Astrocyte (in vitro differentiated cells and primary cell): Measurements from ENCODE around the gene ASCC3. TPM values are rescaled to one million over a fixed set of nuclear protein-coding genes. Genes with fewer than 3 reads are reported as not detected.

Source experiments
- DNase-seq: peaks from one replicate; pipeline ENCODE4 v3.0.0-alpha.2; 2010; ENCODE audit warnings: low read depth
- FAIRE-seq: peaks from 2 replicates; lab custom pipeline; 2011; peaks lifted over from hg19 to GRCh38; lab: Jason Lieb, UNC
- H2AFZ ChIP-seq: 2 replicates; pipeline ENCODE4 v1.6.0; 2012; ENCODE audit warnings: low read depth, low read length, inconsistent platforms
- H3K27ac ChIP-seq: 2 replicates; pipeline ENCODE4 v1.5.1; 2011; ENCODE audit warnings: low read depth, low read length, inconsistent platforms
- H3K27me3 ChIP-seq: 2 replicates; pipeline ENCODE4 v1.6.0; 2011; ENCODE audit warnings: low read length, inconsistent platforms; ENCODE audit not compliant: insufficient read depth
- H3K36me3 ChIP-seq: 2 replicates; pipeline ENCODE4 v1.5.1; 2011; ENCODE audit warnings: low read length, inconsistent platforms; ENCODE audit not compliant: insufficient read depth
- H3K4me1 ChIP-seq: 2 replicates; pipeline ENCODE4 v1.5.1; 2011; ENCODE audit warnings: low read length, inconsistent platforms; ENCODE audit not compliant: insufficient read depth
- H3K4me2 ChIP-seq: 2 replicates; pipeline ENCODE4 v1.6.0; 2012; ENCODE audit warnings: low read length, inconsistent platforms
- H3K4me3 ChIP-seq: 2 replicates; pipeline ENCODE4 v1.5.1; 2011; ENCODE audit warnings: low read depth, mild to moderate bottlenecking, low read length, inconsistent platforms; ENCODE audit not compliant: insufficient read depth
- H3K79me2 ChIP-seq: 2 replicates; pipeline ENCODE4 v1.6.0; 2012; ENCODE audit warnings: mild to moderate bottlenecking, low read length, inconsistent platforms; ENCODE audit not compliant: insufficient read depth
- H3K9ac ChIP-seq: 2 replicates; pipeline ENCODE4 v1.6.0; 2012; ENCODE audit warnings: mild to moderate bottlenecking, low read length, inconsistent platforms
- H3K9me3 ChIP-seq: 2 replicates; pipeline ENCODE4 v1.5.1; 2012; ENCODE audit warnings: low read depth, mild to moderate bottlenecking, low read length, inconsistent platforms; ENCODE audit not compliant: insufficient read depth
- H4K20me1 ChIP-seq: 2 replicates; pipeline ENCODE4 v1.6.0; 2012; ENCODE audit warnings: low read length, inconsistent platforms; ENCODE audit not compliant: insufficient read depth
- H3K27ac Mint-ChIP-seq: one replicate; pipeline ENCODE4 v1.8.0; 2021; ENCODE audit warnings: mild to moderate bottlenecking, mixed read lengths; ENCODE audit not compliant: unreplicated experiment
- H3K27me3 Mint-ChIP-seq: one replicate; pipeline ENCODE4 v1.8.0; 2021; ENCODE audit warnings: low read depth, mixed read lengths; ENCODE audit not compliant: unreplicated experiment
- H3K36me3 Mint-ChIP-seq: one replicate; pipeline ENCODE4 v1.8.0; 2021; ENCODE audit warnings: low read depth, mixed read lengths; ENCODE audit not compliant: unreplicated experiment
- H3K4me1 Mint-ChIP-seq: one replicate; pipeline ENCODE4 v1.8.0; 2021; ENCODE audit warnings: low read depth, mixed read lengths; ENCODE audit not compliant: unreplicated experiment
- H3K4me3 Mint-ChIP-seq: one replicate; pipeline ENCODE4 v1.8.0; 2021; ENCODE audit warnings: mild to moderate bottlenecking, moderate library complexity, mixed read lengths; ENCODE audit not compliant: unreplicated experiment
- H3K9me3 Mint-ChIP-seq: one replicate; pipeline ENCODE4 v1.8.0; 2021; ENCODE audit warnings: mild to moderate bottlenecking, mixed read lengths; ENCODE audit not compliant: unreplicated experiment
- CTCF ChIP-seq: IDR thresholded peaks from 2 replicates; pipeline ENCODE4 v1.5.1; 2011; ENCODE audit warnings: low read depth, mild to moderate bottlenecking, inconsistent platforms, low read length, moderate library complexity; ENCODE audit not compliant: insufficient read depth
- EZH2 ChIP-seq: IDR thresholded peaks from 2 replicates; pipeline ENCODE4 v1.6.1; 2012; ENCODE audit warnings: mild to moderate bottlenecking, low read length, inconsistent platforms; ENCODE audit not compliant: insufficient read depth
- total RNA-seq: library from RNA; stranded (reverse); gene quantifications from 2 replicates; pipeline ENCODE4 v1.2.1, GENCODE V29; 2021

ASCC3 gene
- total RNA-seq, 1 donor from 2014 or later: 138 TPM

GRCh38 chr6:100809346-100809745 is 71.8 kb downstream of the ASCC3 start:
- Histone ChIP-seq H3K36me3 (no peaks in the 10 kb centered on the region), H3K4me1 (no peaks in the 10 kb centered on the region), H4K20me1 (peaks cover 52% of the 10 kb centered on the region), H3K9me3 (no peaks in the 10 kb centered on the region), H3K4me3 (no peak overlapping the region), H2AFZ (no peak overlapping the region), H3K27me3 (no peaks in the 10 kb centered on the region), H3K79me2 (peaks cover 73% of the 10 kb centered on the region), H3K4me2 (no peak overlapping the region), H3K27ac (no peak overlapping the region), H3K9ac (no peak overlapping the region)
- Mint-ChIP-seq H3K27me3 (no peaks in the 10 kb centered on the region), H3K4me1 (peaks cover 9% of the 10 kb centered on the region), H3K27ac (no peak overlapping the region), H3K9me3 (peaks cover 2% of the 10 kb centered on the region), H3K36me3 (peaks cover 12% of the 10 kb centered on the region), H3K4me3 (no peak overlapping the region)
- TF ChIP-seq CTCF (no peak), EZH2 (no peak)
- FAIRE-seq (no peak), DNase-seq (no peak)

GRCh38 chr6:100808638-100809275 is 72.4 kb downstream of the ASCC3 start:
- Mint-ChIP-seq H3K9me3 (no peaks in the 10 kb centered on the region), H3K4me1 (peaks cover 9% of the 10 kb centered on the region), H3K36me3 (peaks cover 6% of the 10 kb centered on the region), H3K27me3 (no peaks in the 10 kb centered on the region), H3K4me3 (no peak overlapping the region), H3K27ac (no peak overlapping the region)
- no peak overlapping the region for H3K4me3 ChIP-seq
- H3K9ac ChIP-seq: no peak overlapping the region
- H3K4me1 ChIP-seq: no peaks in the 10 kb centered on the region
- no peaks in the 10 kb centered on the region for H3K9me3 ChIP-seq
- peak; percentile 64 for DNase-seq
- H3K36me3 ChIP-seq: peaks cover 3% of the 10 kb centered on the region
- no peak overlapping the region for H2AFZ ChIP-seq
- peaks cover 49% of the 10 kb centered on the region for H4K20me1 ChIP-seq
- no peak for FAIRE-seq
- no peak overlapping the region for H3K27ac ChIP-seq
- no peak for TF ChIP-seq CTCF
- TF ChIP-seq EZH2: no peak
- H3K79me2 ChIP-seq: peaks cover 76% of the 10 kb centered on the region
- peak overlapping the region; percentile 40 for H3K4me2 ChIP-seq
- no peaks in the 10 kb centered on the region for H3K27me3 ChIP-seq

GRCh38 chr6:100806296-100806695 is 74.8 kb downstream of the ASCC3 start:
- Histone ChIP-seq H3K27me3 (no peaks in the 10 kb centered on the region), H2AFZ (no peak overlapping the region), H3K36me3 (peaks cover 4% of the 10 kb centered on the region), H3K27ac (no peak overlapping the region), H4K20me1 (peaks cover 40% of the 10 kb centered on the region), H3K9ac (no peak overlapping the region), H3K4me3 (no peak overlapping the region), H3K9me3 (no peaks in the 10 kb centered on the region), H3K4me1 (no peaks in the 10 kb centered on the region), H3K4me2 (no peak overlapping the region), H3K79me2 (peaks cover 79% of the 10 kb centered on the region)
- Mint-ChIP-seq H3K36me3 (peaks cover 2% of the 10 kb centered on the region), H3K27ac (no peak overlapping the region), H3K4me1 (peaks cover 10% of the 10 kb centered on the region), H3K9me3 (no peaks in the 10 kb centered on the region), H3K27me3 (no peaks in the 10 kb centered on the region), H3K4me3 (no peak overlapping the region)
- TF ChIP-seq EZH2: no peak
- FAIRE-seq (no peak), DNase-seq (no peak)
